Endothelial cell of umbilical vein (primary cell): ENCODE data around the gene TSPEAR. TPM values are rescaled to one million over a fixed set of nuclear protein-coding genes. Genes with fewer than 3 reads are reported as not detected.

Experiments
- BruUV-seq: library from RNA; stranded (reverse); fragments of 400-500 nt; replicated peaks from 2 replicates; lab custom pipeline; 2021; lab: Mats Ljungman, UMichigan
- CTCF ChIA-PET: fragments of 300-600, 350-600 bp; sonication (Branson Sonifier 250); formaldehyde crosslinking; loops from one replicate; lab custom pipeline; 2021; ENCODE audit warnings: antibody characterized with exemption, inconsistent platforms; lab: Charles Lee
- POLR2A ChIA-PET: fragments of 300-600, 350-600 bp; sonication (Branson Sonifier 250); formaldehyde crosslinking; loops from one replicate; lab custom pipeline; 2021; ENCODE audit warnings: antibody characterized with exemption, inconsistent platforms; lab: Charles Lee
- DNase-seq: peaks from one replicate; pipeline ENCODE4 v3.0.0-alpha.2; 2011; ENCODE audit warnings: low read depth, low spot score
- FAIRE-seq: peaks from 2 replicates; lab custom pipeline; 2011; peaks lifted over from hg19 to GRCh38; lab: Jason Lieb, UNC
- H2AFZ ChIP-seq: 2 replicates; pipeline ENCODE4 v1.6.0; 2012; ENCODE audit warnings: low read depth, low read length, control low read depth, inconsistent platforms
- H3K27ac ChIP-seq: 2 replicates; pipeline ENCODE4 v1.5.1; 2011; ENCODE audit warnings: low read depth, mild to moderate bottlenecking, control low read depth, low read length, moderate library complexity; ENCODE audit not compliant: insufficient read depth
- H3K27me3 ChIP-seq, 2 experiments: 2 replicates each; pipeline versions ENCODE4 v1.6.0 to v1.6.1; 2011; ENCODE audit warnings: low read length in 2 of 2, mixed read lengths in 1 of 2; ENCODE audit not compliant: control insufficient read depth in 2 of 2, insufficient read depth in 2 of 2
- H3K36me3 ChIP-seq, 2 experiments: 2 replicates in 1 of 2; 3 replicates in 1 of 2; pipeline ENCODE4 v1.5.1; 2011; ENCODE audit warnings: low read length in 2 of 2, mild to moderate bottlenecking in 1 of 2, moderate library complexity in 1 of 2; ENCODE audit not compliant: control insufficient read depth in 2 of 2, insufficient read depth in 2 of 2; ENCODE audit errors: extremely low read depth in 1 of 2
- H3K4me1 ChIP-seq: 3 replicates; pipeline ENCODE4 v1.5.1; 2011; ENCODE audit warnings: mild to moderate bottlenecking, low read length; ENCODE audit not compliant: control insufficient read depth, insufficient read depth; ENCODE audit errors: extremely low read depth
- H3K4me2 ChIP-seq: 2 replicates; pipeline ENCODE4 v1.6.1; 2011; ENCODE audit warnings: low read length, control low read depth, mixed read lengths; ENCODE audit not compliant: insufficient read depth
- H3K4me3 ChIP-seq, 3 experiments: fragments of 200-600 bp in 1 of 3; sonication (generic), shearing (Covaris generic) in 1 of 3; replicated peaks in 1 of 3; 2 replicates each; pipeline ENCODE4 v1.5.1; 2011 to 2016; ENCODE audit warnings: control low read depth in 3 of 3, low read length in 3 of 3, mild to moderate bottlenecking in 2 of 3, inconsistent platforms in 1 of 3, low read depth in 1 of 3, moderate library complexity in 1 of 3; ENCODE audit not compliant: insufficient read depth in 1 of 3
- H3K79me2 ChIP-seq: 2 replicates; pipeline ENCODE4 v1.6.0; 2012; ENCODE audit warnings: low read length, inconsistent platforms; ENCODE audit not compliant: control insufficient read depth, insufficient read depth
- H3K9ac ChIP-seq: replicated peaks from 2 replicates; pipeline ENCODE3; 2011; ENCODE audit warnings: low read length, control low read depth; ENCODE audit not compliant: insufficient read depth; ENCODE audit errors: extremely low read depth
- H3K9me1 ChIP-seq: replicated peaks from 3 replicates; pipeline ENCODE4 v1.6.0; 2011; ENCODE audit warnings: mild to moderate bottlenecking, low read length; ENCODE audit not compliant: control insufficient read depth, insufficient read depth; ENCODE audit errors: extremely low read depth
- H3K9me3 ChIP-seq: replicated peaks from 2 replicates; pipeline ENCODE4 v1.5.1; 2012; ENCODE audit warnings: low read length, inconsistent platforms; ENCODE audit not compliant: control insufficient read depth, insufficient read depth
- H4K20me1 ChIP-seq: replicated peaks from 2 replicates; pipeline ENCODE3; 2011; ENCODE audit warnings: mild to moderate bottlenecking, low read length; ENCODE audit not compliant: control insufficient read depth, insufficient read depth; ENCODE audit errors: extremely low read depth
- EZH2 ChIP-seq: IDR thresholded peaks from 2 replicates; pipeline ENCODE4 v1.6.1; 2012; ENCODE audit warnings: borderline replicate concordance, low read depth, mild to moderate bottlenecking, moderate library complexity, low read length, inconsistent platforms; ENCODE audit not compliant: severe bottlenecking
- FOS ChIP-seq: IDR thresholded peaks from 2 replicates; pipeline ENCODE4 v1.6.1; 2011; ENCODE audit warnings: mild to moderate bottlenecking, low read length, moderate library complexity, borderline replicate concordance; ENCODE audit not compliant: insufficient read depth
- GATA2 ChIP-seq: IDR thresholded peaks from 2 replicates; pipeline ENCODE4 v1.7.0; 2011; ENCODE audit warnings: low read depth, mild to moderate bottlenecking, moderate library complexity, mixed read lengths, low read length; ENCODE audit not compliant: insufficient read length, insufficient read depth
- JUN ChIP-seq: IDR thresholded peaks from 2 replicates; pipeline ENCODE4 v1.6.1; 2011; ENCODE audit warnings: borderline replicate concordance, low read depth; ENCODE audit not compliant: insufficient read length, insufficient read depth
- MYC ChIP-seq: IDR thresholded peaks from one replicate; pipeline ENCODE4 v1.6.1; 2011; ENCODE audit warnings: mild to moderate bottlenecking, low read depth, low read length
- POLR2A ChIP-seq: IDR thresholded peaks from 2 replicates; pipeline ENCODE4 v1.6.1; 2012; ENCODE audit warnings: low read depth, mild to moderate bottlenecking, control low read depth, low read length
- POLR2AphosphoS5 ChIP-seq: IDR thresholded peaks from 2 replicates; pipeline ENCODE4 v1.6.1; 2012; ENCODE audit warnings: low read depth, mild to moderate bottlenecking, control low read depth, low read length, moderate library complexity; ENCODE audit not compliant: insufficient read depth
- dilution Hi-C: fragments of 300-500 bp; cut with MboI; formaldehyde crosslinking; loops from one replicate; pipeline ENCODE4 v1.15.0; 2019; ENCODE audit warnings: low sequenced_read_pairs; ENCODE audit not compliant: extremely low pct_ligation_motif_present
- intact Hi-C: fragments of 100-400 bp; cut with micrococcal nuclease; formaldehyde crosslinking; loops from one replicate; pipeline ENCODE4 v1.10.0; 2022
- polyA plus RNA-seq, 4 experiments: library from polyadenylated mRNA; depleted of rRNA in 3 of 4; stranded (reverse) in 3 of 4; unstranded in 1 of 4; fragments of >200 nt; gene quantifications; 2 replicates each; pipeline versions ENCODE4 v1.2.1 to v1.2.3, GENCODE V29; 2011 to 2012; ENCODE audit warnings: missing spikeins in 1 of 4
- total RNA-seq: library from RNA; stranded (reverse); gene quantifications from 2 replicates; pipeline ENCODE4 v1.2.3, GENCODE V29; 2021
- TF ChIP-seq, protein P1 (sequence below), 2 donors: IDR thresholded peaks; 1 replicate in 1 of 2; 2 replicates in 1 of 2; pipeline ENCODE4 v1.5.1; 2011; ENCODE audit warnings: low read length in 2 of 2, mild to moderate bottlenecking in 2 of 2, moderate library complexity in 2 of 2, control low read depth in 1 of 2, inconsistent platforms in 1 of 2, low read depth in 1 of 2; ENCODE audit not compliant: insufficient read depth in 1 of 2; ENCODE audit errors: extremely low read depth in 1 of 2
- TF ChIP-seq, protein P2 (sequence below): IDR thresholded peaks from 2 replicates; pipeline ENCODE4 v1.6.1; 2011; ENCODE audit not compliant: insufficient read depth, insufficient read length

Gene TSPEAR
- total and polyA plus RNA-seq, 2 donors (not counting 3 experiments of a cell fraction or from before 2014, with no cell fraction given) = 0.01 TPM; not detected in 1

DNA sequence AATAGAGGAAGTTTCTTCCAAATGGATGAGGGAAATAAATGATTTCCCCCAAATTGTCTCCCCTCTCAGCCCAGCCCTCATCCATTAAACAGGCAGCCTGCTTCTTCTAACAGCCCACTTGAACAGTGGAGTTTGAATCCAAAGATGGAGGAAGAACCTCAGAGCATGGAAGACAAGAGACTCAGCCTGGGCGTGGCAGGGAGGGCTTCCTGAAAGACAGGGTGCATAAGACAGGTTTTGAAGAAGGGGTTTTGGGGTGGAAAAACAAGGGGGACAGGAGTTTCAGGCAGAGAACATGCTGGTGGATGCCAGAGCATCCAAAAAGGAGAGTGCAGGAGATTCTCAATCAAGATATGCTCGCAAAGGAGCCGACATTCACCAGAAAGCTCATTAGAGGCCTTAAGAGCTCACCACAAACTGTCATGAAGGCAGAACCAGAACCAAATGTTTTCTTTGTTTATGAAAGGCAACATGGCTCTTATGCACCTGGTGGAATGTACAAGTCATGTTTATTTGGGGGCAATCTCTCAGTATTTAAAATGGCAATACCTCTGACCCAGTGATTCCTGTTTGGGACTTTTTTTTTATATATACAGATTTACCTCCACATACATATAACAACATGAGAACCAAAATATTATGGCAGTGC lies 26.5 kb upstream of the TSPEAR start:
- Histone ChIP-seq H3K4me1 (no peaks in the 10 kb centered on the region), H3K27ac (no peak overlapping the region), H3K4me3 (no peak overlapping the region), H3K27me3 (peaks cover 5 to 9% of the 10 kb centered on the region in 2 experiments), H4K20me1 (no peaks in the 10 kb centered on the region), H3K36me3 (no peaks in the 10 kb centered on the region), H3K9ac (no peak overlapping the region), H3K79me2 (no peaks in the 10 kb centered on the region), H3K4me2 (no peak overlapping the region), H2AFZ (no peak overlapping the region), H3K9me1 (no peaks in the 10 kb centered on the region), H3K9me3 (no peaks in the 10 kb centered on the region)
- no peak for DNase-seq
- dilution Hi-C loops (no loop called here), intact Hi-C loops (no loop called here)
- TF ChIP-seq MYC (no peak), POLR2A (no peak), JUN (no peak), POLR2AphosphoS5 (no peak), EZH2 (no peak), GATA2 (no peak), FOS (no peak)
- TF ChIP-seq, protein P1, sequence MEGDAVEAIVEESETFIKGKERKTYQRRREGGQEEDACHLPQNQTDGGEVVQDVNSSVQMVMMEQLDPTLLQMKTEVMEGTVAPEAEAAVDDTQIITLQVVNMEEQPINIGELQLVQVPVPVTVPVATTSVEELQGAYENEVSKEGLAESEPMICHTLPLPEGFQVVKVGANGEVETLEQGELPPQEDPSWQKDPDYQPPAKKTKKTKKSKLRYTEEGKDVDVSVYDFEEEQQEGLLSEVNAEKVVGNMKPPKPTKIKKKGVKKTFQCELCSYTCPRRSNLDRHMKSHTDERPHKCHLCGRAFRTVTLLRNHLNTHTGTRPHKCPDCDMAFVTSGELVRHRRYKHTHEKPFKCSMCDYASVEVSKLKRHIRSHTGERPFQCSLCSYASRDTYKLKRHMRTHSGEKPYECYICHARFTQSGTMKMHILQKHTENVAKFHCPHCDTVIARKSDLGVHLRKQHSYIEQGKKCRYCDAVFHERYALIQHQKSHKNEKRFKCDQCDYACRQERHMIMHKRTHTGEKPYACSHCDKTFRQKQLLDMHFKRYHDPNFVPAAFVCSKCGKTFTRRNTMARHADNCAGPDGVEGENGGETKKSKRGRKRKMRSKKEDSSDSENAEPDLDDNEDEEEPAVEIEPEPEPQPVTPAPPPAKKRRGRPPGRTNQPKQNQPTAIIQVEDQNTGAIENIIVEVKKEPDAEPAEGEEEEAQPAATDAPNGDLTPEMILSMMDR (IDR thresholded peaks at IDR 0.05; ENCODE audit: extremely low read depth in 1 of 2, insufficient read depth in 1 of 2, low read depth in 1 of 2, low read length in 2 of 2) = no peak
- TF ChIP-seq, protein P2, sequence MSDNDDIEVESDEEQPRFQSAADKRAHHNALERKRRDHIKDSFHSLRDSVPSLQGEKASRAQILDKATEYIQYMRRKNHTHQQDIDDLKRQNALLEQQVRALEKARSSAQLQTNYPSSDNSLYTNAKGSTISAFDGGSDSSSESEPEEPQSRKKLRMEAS = no peak
- no peak for FAIRE-seq
- ChIA-PET CTCF (interaction anchor here (3.6 kb wide), 1 partner anchor 56 kb away, joined by 17 read pairs; no protein-coding TSS in a partner anchor), POLR2A (no interaction called here)
- BruUV-seq = no TSS peak
